ENCODE measurements around the gene PDCD6IP.

Gene PDCD6IP

GRCh38 chr3:33889394-33890039, 91.1 kb downstream of the PDCD6IP start:
- no peak for DNase-seq (ENCODE audit: low read depth)

- DNase-seq (ENCODE audit: low read depth) = no peak
Observed at GRCh38 chr3:33892655-33893054, 94.2 kb downstream of the PDCD6IP start.

- DNase-seq (ENCODE audit: low read depth) = no peak
Observed at GRCh38 chr3:33895658-33896057, 97.2 kb downstream of the PDCD6IP start.

- DNase-seq (ENCODE audit: low read depth) = no peak
Observed at GRCh38 chr3:33897306-33897705, 98.9 kb downstream of the PDCD6IP start.

GRCh38 chr3:33898901-33899300, 100.5 kb downstream of the PDCD6IP start:
- no peak for DNase-seq (ENCODE audit: low read depth)

GRCh38 chr3:33900440-33900808, 102.0 kb downstream of the PDCD6IP start:
- DNase-seq (ENCODE audit: low read depth) = no peak

GRCh38 chr3:33900809-33901505, 102.5 kb downstream of the PDCD6IP start:
- DNase-seq (ENCODE audit: low read depth) = no peak

GRCh38 chr3:33901862-33902563, 103.6 kb downstream of the PDCD6IP start:
- DNase-seq (ENCODE audit: low read depth) = no peak

GRCh38 chr3:33904730-33905129, 106.3 kb downstream of the PDCD6IP start:
- DNase-seq (ENCODE audit: low read depth) = no peak

GRCh38 chr3:33908250-33908851, 109.9 kb downstream of the PDCD6IP start:
- DNase-seq (ENCODE audit: low read depth) = no peak

- DNase-seq (ENCODE audit: low read depth) = no peak
Observed at GRCh38 chr3:33909547-33909946, 111.1 kb downstream of the PDCD6IP start.

GRCh38 chr3:33910031-33910430, 111.6 kb downstream of the PDCD6IP start:
- no peak for DNase-seq (ENCODE audit: low read depth)

- no peak for DNase-seq (ENCODE audit: low read depth)
Observed at GRCh38 chr3:33911525-33912322, 113.3 kb downstream of the PDCD6IP start.

- no peak for DNase-seq (ENCODE audit: low read depth)
Observed at GRCh38 chr3:33914212-33914611, 115.8 kb downstream of the PDCD6IP start.

- DNase-seq (ENCODE audit: low read depth) = no peak
Observed at GRCh38 chr3:33914731-33915379, 116.4 kb downstream of the PDCD6IP start.

- no peak for DNase-seq (ENCODE audit: low read depth)
Observed at GRCh38 chr3:33915796-33916546, 117.5 kb downstream of the PDCD6IP start.

GRCh38 chr3:33918126-33918756, 119.8 kb downstream of the PDCD6IP start:
- no peak for DNase-seq (ENCODE audit: low read depth)

Measured in T-helper 22 cell (primary cell).